ENCODE results near the gene WNT3.
"Not testable (repeated sequence)": the region's sequence is repeated elsewhere in the genome, so short reads cannot be mapped to it uniquely, and the experiment has no call there.

WNT3 gene

GRCh38 chr17:46780003-46780373, 38.5 kb downstream of the WNT3 start:
- no peak for DNase-seq

- no peak for DNase-seq
Measured at GRCh38 chr17:46777943-46778915, 40.3 kb downstream of the WNT3 start.

- no peak for DNase-seq
Measured at GRCh38 chr17:46776298-46777005, 42.0 kb downstream of the WNT3 start.

GRCh38 chr17:46774108-46774737, 44.3 kb downstream of the WNT3 start:
- no peak for DNase-seq

- no peak for DNase-seq
Measured at GRCh38 chr17:46773676-46774075, 44.8 kb downstream of the WNT3 start.

- no peak for DNase-seq
Measured at GRCh38 chr17:46773221-46773605, 45.3 kb downstream of the WNT3 start.

- no peak for DNase-seq
Measured at GRCh38 chr17:46772475-46773220, 45.8 kb downstream of the WNT3 start.

GRCh38 chr17:46771561-46772474, 46.7 kb downstream of the WNT3 start:
- no peak for DNase-seq

- no peak for DNase-seq
Measured at GRCh38 chr17:46770818-46771560, 47.5 kb downstream of the WNT3 start.

GRCh38 chr17:46770439-46770817, 48.1 kb downstream of the WNT3 start:
- no peak for DNase-seq

- DNase-seq, result no peak
Measured at GRCh38 chr17:46769531-46770438, 48.7 kb downstream of the WNT3 start.

GRCh38 chr17:46768896-46769295, 49.6 kb downstream of the WNT3 start:
- DNase-seq, result not testable (repeated sequence)

GRCh38 chr17:46768540-46768870, 50.0 kb downstream of the WNT3 start:
- no peak for DNase-seq

- DNase-seq, result no peak
Measured at GRCh38 chr17:46766493-46767491, 51.7 kb downstream of the WNT3 start.

GRCh38 chr17:46765453-46765852, 53.0 kb downstream of the WNT3 start:
- no peak for DNase-seq

- no peak for DNase-seq
Measured at GRCh38 chr17:46764709-46765401, 53.6 kb downstream of the WNT3 start.

- DNase-seq, result no peak
Measured at GRCh38 chr17:46764000-46764708, 54.3 kb downstream of the WNT3 start.

Data from cortex of kidney (tissue), 1 donor.